ENCODE measurements around the gene TUBE1. TPM values are rescaled to one million over a fixed set of nuclear protein-coding genes. Genes with fewer than 3 reads are reported as not detected.

TUBE1 gene
- total RNA-seq, 1 experiment from 2014 or later: 11.6 TPM

GRCh38 chr6:112030961-112031660 lies 56.2 kb downstream of the TUBE1 start:
- Histone ChIP-seq H4K20me1 (ENCODE audit: control insufficient read depth, insufficient read depth, insufficient read length) (no peaks in the 10 kb centered on the region), H2BK20ac (ENCODE audit: low read depth, low read length, poor library complexity, severe bottlenecking) (no peak overlapping the region), H3K23me2 (ENCODE audit: insufficient read length, low read depth, low read length, poor library complexity, severe bottlenecking) (no peaks in the 10 kb centered on the region), H3K4me1 (ENCODE audit: insufficient read depth, low read length) (no peaks in the 10 kb centered on the region; the same call in 1 of the 2 replicates), H2BK5ac (ENCODE audit: insufficient read length, low read length) (no peak overlapping the region), H3K56ac (ENCODE audit: insufficient read length, low read depth, low read length) (no peak overlapping the region), H3K18ac (ENCODE audit: insufficient read length, low read depth, low read length) (no peak overlapping the region), H2BK12ac (ENCODE audit: insufficient read length, low read depth, low read length) (no peak overlapping the region), H2BK15ac (ENCODE audit: low read depth, low read length) (no peak overlapping the region), H4K8ac (replicated peaks; ENCODE audit: insufficient read length, low read depth, low read length) (no peak overlapping the region), H3K14ac (ENCODE audit: insufficient read depth, low read length) (no peak overlapping the region), H3K4ac (ENCODE audit: low read depth, low read length) (no peak overlapping the region), H3K9ac (ENCODE audit: extremely low read depth, insufficient read length, low read length) (no peak overlapping the region), H3K27me3 (ENCODE audit: insufficient read depth, low read length) (no peaks in the 10 kb centered on the region), H3K4me2 (ENCODE audit: insufficient read depth, insufficient read length, low read length) (no peak overlapping the region), H2AFZ (ENCODE audit: low read length) (no peak overlapping the region), H3K27ac (ENCODE audit: insufficient read length, low read depth, low read length) (no peak overlapping the region), H4K91ac (ENCODE audit: insufficient read length, low read depth, low read length) (no peak overlapping the region), H2AK5ac (ENCODE audit: insufficient read length, low read length) (no peak overlapping the region), H3T11ph (ENCODE audit: low read length) (no peak overlapping the region), H3K79me2 (ENCODE audit: insufficient read depth, low read length) (no peaks in the 10 kb centered on the region), H4K5ac (ENCODE audit: insufficient read length, low read depth, low read length) (no peak overlapping the region), H3K9me3 (ENCODE audit: control insufficient read depth, low read depth, low read length) (no peaks in the 10 kb centered on the region), H3K23ac (ENCODE audit: insufficient read length, low read depth, low read length) (no peak overlapping the region), H2BK120ac (ENCODE audit: low read depth, low read length, poor library complexity, severe bottlenecking) (no peak overlapping the region), H3K79me1 (ENCODE audit: insufficient read depth, low read depth, low read length, poor library complexity, severe bottlenecking) (no peaks in the 10 kb centered on the region)
- Mint-ChIP-seq H3K4me3 (no peak overlapping the region), H3K27me3 (ENCODE audit: low read depth) (peaks cover 6% of the 10 kb centered on the region), H3K9me3 (no peaks in the 10 kb centered on the region), H3K4me1 (peaks cover 9 to 10% of the 10 kb centered on the region in 2 experiments; a peak in 3 of 4 replicates), H3K27ac (no peak overlapping the region), H3K36me3 (ENCODE audit: insufficient read depth in 1 of 3, low read depth in 3 of 3) (no peaks in the 10 kb centered on the region)
- TF ChIP-seq CTCF (conservative IDR thresholded peaks at IDR 0.05): no peak
- no CpG with 5 or more reads among the region's 3 CpGs for whole genome bisulfite sequencing (ENCODE audit: extremely low coverage, insufficient read length, low lambda C conversion rate)
- no peak for DNase-seq

Measured in H9 (cell line).